GM23338 (cell line): ENCODE results near the gene EVX2. TPM values are rescaled to one million over a fixed set of nuclear protein-coding genes. Genes with fewer than 3 reads are reported as not detected.
A peak's percentile ranks its signal among the peaks of the same experiment; 100 is the strongest.

Experiments used
- ATAC-seq: fragments of 200-7000 bp; cut with Tn5 transposase; 3 replicates; pipeline ENCODE4 v1.9.1; 2020
- DNase-seq: peaks from one replicate; pipeline ENCODE4 v3.0.0-alpha.2; 2015; ENCODE audit warnings: low spot score
- H2AFZ ChIP-seq: fragments of 200-600 bp; sonication (generic); 2 replicates; pipeline ENCODE4 v1.8.0; 2016; ENCODE audit warnings: antibody characterized with exemption, mild to moderate bottlenecking, moderate library complexity
- H3F3A ChIP-seq: fragments of 200-600 bp; sonication (generic); replicated peaks from 2 replicates; pipeline ENCODE4 v1.8.0; 2017; ENCODE audit warnings: antibody characterized with exemption, mixed run types, low read depth
- H3K27ac ChIP-seq: fragments of 200-600 bp; sonication (generic); 2 replicates; pipeline ENCODE4 v1.6.1; 2016; ENCODE audit warnings: low read depth
- H3K27me3 ChIP-seq: fragments of 200-600 bp; sonication (generic); 2 replicates; pipeline ENCODE4 v1.8.0; 2016; ENCODE audit warnings: mild to moderate bottlenecking, mixed run types, moderate library complexity; ENCODE audit not compliant: insufficient read depth
- H3K36me3 ChIP-seq: fragments of 200-600 bp; sonication (generic); 2 replicates; pipeline ENCODE4 v1.8.0; 2016; ENCODE audit warnings: mild to moderate bottlenecking; ENCODE audit not compliant: insufficient read depth
- H3K4me1 ChIP-seq: fragments of 200-600 bp; sonication (generic); 2 replicates; pipeline ENCODE4 v1.8.0; 2016; ENCODE audit warnings: mild to moderate bottlenecking, moderate library complexity; ENCODE audit not compliant: insufficient read depth
- H3K4me2 ChIP-seq: fragments of 200-600 bp; sonication (generic); 2 replicates; pipeline ENCODE4 v1.7.1; 2017; ENCODE audit warnings: mixed run types
- H3K4me3 ChIP-seq: fragments of 200-600 bp; sonication (generic); 2 replicates; pipeline ENCODE4 v1.6.1; 2016; ENCODE audit warnings: mixed run types
- H3K79me2 ChIP-seq: fragments of 200-600 bp; sonication (generic); replicated peaks from 2 replicates; pipeline ENCODE4 v1.8.0; 2017; ENCODE audit warnings: mild to moderate bottlenecking; ENCODE audit not compliant: insufficient read depth
- H3K9me2 ChIP-seq: fragments of 200-600 bp; sonication (generic); 2 replicates; pipeline ENCODE4 v1.8.0; 2017; ENCODE audit not compliant: insufficient read depth
- H4K20me1 ChIP-seq: fragments of 200-600 bp; sonication (generic); replicated peaks from 2 replicates; pipeline ENCODE4 v1.8.0; 2017; ENCODE audit warnings: mild to moderate bottlenecking; ENCODE audit not compliant: insufficient read depth
- H3K27ac Mint-ChIP-seq: 2 replicates; pipeline ENCODE4 v1.8.0; 2020; ENCODE audit warnings: inconsistent platforms, mild to moderate bottlenecking, moderate library complexity, mixed read lengths
- H3K27me3 Mint-ChIP-seq: 3 replicates; pipeline ENCODE4 v1.8.0; 2022; ENCODE audit warnings: low read depth, mild to moderate bottlenecking, moderate library complexity, mixed read lengths, inconsistent platforms; ENCODE audit not compliant: insufficient read depth, poor library complexity
- H3K36me3 Mint-ChIP-seq: 3 replicates; pipeline ENCODE4 v1.8.0; 2021; ENCODE audit warnings: low read depth, mild to moderate bottlenecking, inconsistent platforms, moderate library complexity, mixed read lengths
- H3K4me1 Mint-ChIP-seq: 3 replicates; pipeline ENCODE4 v1.8.0; 2020; ENCODE audit warnings: mild to moderate bottlenecking, inconsistent platforms, mixed read lengths
- H3K4me3 Mint-ChIP-seq: 3 replicates; pipeline ENCODE4 v1.8.0; 2021; ENCODE audit warnings: moderate library complexity, mild to moderate bottlenecking, inconsistent platforms, mixed read lengths
- H3K9me3 Mint-ChIP-seq: 3 replicates; pipeline ENCODE4 v1.8.0; 2020; ENCODE audit warnings: moderate library complexity, mild to moderate bottlenecking, inconsistent platforms, mixed read lengths
- EZH2 ChIP-seq: fragments of 200-600 bp; sonication (generic); IDR thresholded peaks from one replicate; pipeline ENCODE4 v1.8.0; 2017; ENCODE audit warnings: antibody characterized with exemption, mild to moderate bottlenecking, low read depth; ENCODE audit not compliant: unreplicated experiment
- EZH2phosphoT487 ChIP-seq: fragments of 200-600 bp; sonication (generic); IDR thresholded peaks from one replicate; pipeline ENCODE4 v1.8.1; 2018; ENCODE audit warnings: antibody characterized with exemption; ENCODE audit not compliant: unreplicated experiment
- NANOG ChIP-seq: IDR thresholded peaks from 2 replicates; pipeline ENCODE4 v1.6.1; 2016; ENCODE audit warnings: antibody characterized with exemption, borderline replicate concordance
- STAT1 ChIP-seq: IDR thresholded peaks from one replicate; pipeline ENCODE4 v1.6.1; 2016; ENCODE audit warnings: antibody characterized with exemption; ENCODE audit not compliant: unreplicated experiment
- polyA plus RNA-seq: library from polyadenylated mRNA; unstranded; fragments of >200 nt; fragmentation: Nextera tagmentation; extraction: Ambion mirVana; gene quantifications from 2 replicates; pipeline ENCODE4 v1.2.1, GENCODE V29; 2016
- total RNA-seq: library from RNA; depleted of rRNA; stranded (reverse); fragments of >200 nt; shearing (Covaris generic); gene quantifications from 2 replicates; pipeline ENCODE4 v1.2.3, GENCODE V29; 2014
- TF ChIP-seq, protein P1 (sequence below), 2 experiments: fragments of 200-600 bp in 1 of 2; sonication (generic) in 1 of 2; conservative IDR thresholded peaks; 2 replicates each; pipeline versions ENCODE4 v1.5.1 to v1.6.1; 2016 to 2017; ENCODE audit warnings: antibody characterized with exemption in 2 of 2, low read depth in 2 of 2, mild to moderate bottlenecking in 2 of 2, moderate library complexity in 1 of 2

EVX2 gene
- total and polyA plus RNA-seq, 2 experiments from 2014 or later = 0.03 TPM; not detected in 1

- Histone ChIP-seq H3K4me3 (0 out of 2 replicates have a peak overlapping the region, but pooled peaks have one; percentile 20), H3K36me3 (no peaks in the 10 kb centered on the region), H3K27me3 (peaks cover 99% of the 10 kb centered on the region), H2AFZ (no peak overlapping the region), H3K4me2 (no peak overlapping the region), H3F3A (peaks cover 42% of the 10 kb centered on the region), H3K4me1 (peaks cover 37% of the 10 kb centered on the region), H3K27ac (no peak overlapping the region), H3K79me2 (no peaks in the 10 kb centered on the region), H4K20me1 (peaks cover 31% of the 10 kb centered on the region), H3K9me2 (no peaks in the 10 kb centered on the region)
- H3K27me3 Mint-ChIP-seq = peaks cover 94% of the 10 kb centered on the region
- TF ChIP-seq EZH2phosphoT487 (peak; percentile 91), STAT1 (no peak), EZH2 (peak; percentile 97)
- H3K36me3 Mint-ChIP-seq = no peaks in the 10 kb centered on the region; the same call in 2 of the 3 replicates
- ATAC-seq = no peak
- no peak overlapping the region for H3K27ac Mint-ChIP-seq
- H3K9me3 Mint-ChIP-seq = peaks cover 5% of the 10 kb centered on the region
- no peak for DNase-seq
- H3K4me1 Mint-ChIP-seq = peaks cover 23% of the 10 kb centered on the region
- no peak overlapping the region; the same call in 2 of the 3 replicates for H3K4me3 Mint-ChIP-seq
Measured at GRCh38 chr2:176109192-176109901, 25.6 kb upstream of the EVX2 start.

GRCh38 chr2:176107731-176108181 lies 24.0 kb upstream of the EVX2 start:
- Histone ChIP-seq H3K27me3 (peaks cover 99% of the 10 kb centered on the region), H3F3A (peaks cover 37% of the 10 kb centered on the region), H3K4me1 (peaks cover 41% of the 10 kb centered on the region), H3K4me3 (0 out of 2 replicates have a peak overlapping the region, but pooled peaks have one; percentile 28), H2AFZ (no peak overlapping the region), H3K9me2 (no peaks in the 10 kb centered on the region), H4K20me1 (peaks cover 31% of the 10 kb centered on the region), H3K79me2 (no peaks in the 10 kb centered on the region), H3K36me3 (no peaks in the 10 kb centered on the region), H3K27ac (no peak overlapping the region), H3K4me2 (no peak overlapping the region; the same call in 1 of the 2 replicates)
- no peak overlapping the region for H3K27ac Mint-ChIP-seq
- H3K36me3 Mint-ChIP-seq = no peaks in the 10 kb centered on the region; the same call in 2 of the 3 replicates
- ATAC-seq (no peak), DNase-seq (no peak)
- H3K4me3 Mint-ChIP-seq = no peak overlapping the region
- H3K27me3 Mint-ChIP-seq = peaks cover 94% of the 10 kb centered on the region
- peaks cover 32% of the 10 kb centered on the region for H3K4me1 Mint-ChIP-seq
- H3K9me3 Mint-ChIP-seq = peaks cover 5% of the 10 kb centered on the region
- TF ChIP-seq EZH2phosphoT487 (peak; percentile 55), EZH2 (peak; percentile 52), NANOG (no peak)
- TF ChIP-seq, protein P1, sequence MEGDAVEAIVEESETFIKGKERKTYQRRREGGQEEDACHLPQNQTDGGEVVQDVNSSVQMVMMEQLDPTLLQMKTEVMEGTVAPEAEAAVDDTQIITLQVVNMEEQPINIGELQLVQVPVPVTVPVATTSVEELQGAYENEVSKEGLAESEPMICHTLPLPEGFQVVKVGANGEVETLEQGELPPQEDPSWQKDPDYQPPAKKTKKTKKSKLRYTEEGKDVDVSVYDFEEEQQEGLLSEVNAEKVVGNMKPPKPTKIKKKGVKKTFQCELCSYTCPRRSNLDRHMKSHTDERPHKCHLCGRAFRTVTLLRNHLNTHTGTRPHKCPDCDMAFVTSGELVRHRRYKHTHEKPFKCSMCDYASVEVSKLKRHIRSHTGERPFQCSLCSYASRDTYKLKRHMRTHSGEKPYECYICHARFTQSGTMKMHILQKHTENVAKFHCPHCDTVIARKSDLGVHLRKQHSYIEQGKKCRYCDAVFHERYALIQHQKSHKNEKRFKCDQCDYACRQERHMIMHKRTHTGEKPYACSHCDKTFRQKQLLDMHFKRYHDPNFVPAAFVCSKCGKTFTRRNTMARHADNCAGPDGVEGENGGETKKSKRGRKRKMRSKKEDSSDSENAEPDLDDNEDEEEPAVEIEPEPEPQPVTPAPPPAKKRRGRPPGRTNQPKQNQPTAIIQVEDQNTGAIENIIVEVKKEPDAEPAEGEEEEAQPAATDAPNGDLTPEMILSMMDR (conservative IDR thresholded peaks at IDR 0.05; ENCODE audit: low read depth in 2 of 2) = no peak
